C4-2B (cell line): ENCODE data around the gene CYP1B1.

ENCODE experiments used
- CTCF ChIP-seq: fragments of 450-650 bp; conservative IDR thresholded peaks from 2 replicates; pipeline ENCODE4 v1.5.1; 2017; ENCODE audit warnings: mild to moderate bottlenecking
- ZFX ChIP-seq: fragments of 450-650 bp; IDR thresholded peaks from 2 replicates; pipeline ENCODE4 v1.6.1; 2017

GRCh38 chr2:38057651-38058410, 18.1 kb downstream of the CYP1B1 start:
- TF ChIP-seq ZFX (no peak), CTCF (no peak)
